ENCODE data around the gene PIK3CG.
"Not testable (repeated sequence)": the region's sequence is repeated elsewhere in the genome, so short reads cannot be mapped to it uniquely, and the experiment has no call there.

DNA sequence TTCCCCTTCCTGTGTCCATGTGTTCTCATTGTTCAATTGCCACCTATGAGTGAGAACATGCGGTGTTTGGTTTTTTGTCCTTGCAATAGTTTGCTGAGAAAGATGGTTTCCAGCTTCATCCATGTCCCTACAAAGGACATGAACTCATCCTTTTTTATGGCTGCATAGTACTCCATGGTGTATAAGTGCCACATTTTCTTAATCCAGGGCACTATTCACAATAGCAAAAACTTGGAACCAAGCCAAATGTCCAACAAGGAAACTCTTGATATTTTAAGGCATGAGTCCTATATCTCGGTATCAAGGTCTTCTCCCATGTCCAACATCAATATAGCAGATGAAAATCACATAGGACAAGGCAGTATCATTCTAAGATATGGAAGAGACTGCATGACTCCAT lies 64.5 kb downstream of the PIK3CG start:
- not testable (repeated sequence) for TF ChIP-seq RARB (CRISPR knock-in tag; IDR thresholded peaks at IDR 0.05); ZC3H10 (CRISPR knock-in tag; IDR thresholded peaks at IDR 0.05); CSDC2 (CRISPR knock-in tag; IDR thresholded peaks at IDR 0.05); PPARA (CRISPR knock-in tag; IDR thresholded peaks at IDR 0.05; ENCODE audit: borderline replicate concordance); ARNTL (CRISPR knock-in tag; IDR thresholded peaks at IDR 0.05; ENCODE audit: borderline replicate concordance, low read depth); SNAI2 (CRISPR knock-in tag; IDR thresholded peaks at IDR 0.05); TCF4 (CRISPR knock-in tag; IDR thresholded peaks at IDR 0.05; ENCODE audit: borderline replicate concordance)
- TF ChIP-seq, protein P1, sequence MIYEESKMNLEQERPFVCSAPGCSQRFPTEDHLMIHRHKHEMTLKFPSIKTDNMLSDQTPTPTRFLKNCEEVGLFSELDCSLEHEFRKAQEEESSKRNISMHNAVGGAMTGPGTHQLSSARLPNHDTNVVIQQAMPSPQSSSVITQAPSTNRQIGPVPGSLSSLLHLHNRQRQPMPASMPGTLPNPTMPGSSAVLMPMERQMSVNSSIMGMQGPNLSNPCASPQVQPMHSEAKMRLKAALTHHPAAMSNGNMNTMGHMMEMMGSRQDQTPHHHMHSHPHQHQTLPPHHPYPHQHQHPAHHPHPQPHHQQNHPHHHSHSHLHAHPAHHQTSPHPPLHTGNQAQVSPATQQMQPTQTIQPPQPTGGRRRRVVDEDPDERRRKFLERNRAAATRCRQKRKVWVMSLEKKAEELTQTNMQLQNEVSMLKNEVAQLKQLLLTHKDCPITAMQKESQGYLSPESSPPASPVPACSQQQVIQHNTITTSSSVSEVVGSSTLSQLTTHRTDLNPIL (CRISPR knock-in tag; IDR thresholded peaks at IDR 0.05; ENCODE audit: low read depth): not testable (repeated sequence)
